ENCODE measurements around the gene MSX1. TPM values are rescaled to one million over a fixed set of nuclear protein-coding genes. Genes with fewer than 3 reads are reported as not detected.

The MSX1 gene
- total RNA-seq, 1 donor from 2014 or later, result not detected

GRCh38 chr4:4856071-4857000, 3.1 kb upstream of the MSX1 start:
- Mint-ChIP-seq H3K4me1 (ENCODE audit: low read depth) (peaks cover 11% of the 10 kb centered on the region), H3K27ac (peak overlapping the region; percentile 61), H3K9me3 (no peaks in the 10 kb centered on the region), H3K36me3 (ENCODE audit: low read depth) (peaks cover 2% of the 10 kb centered on the region), H3K4me3 (no peak overlapping the region), H3K27me3 (ENCODE audit: insufficient read depth) (peaks cover 69% of the 10 kb centered on the region)
- intact Hi-C loops (cut with micrococcal nuclease), result loop anchor here (5.0 kb wide), 1 partner anchor 1036 kb away; the partner anchor contains the start of gene CRMP1
- no peak for DNase-seq (ENCODE audit: low spot score)

GRCh38 chr4:4857001-4857808, 2.3 kb upstream of the MSX1 start:
- intact Hi-C loops (cut with micrococcal nuclease), result loop anchor here (5.0 kb wide), 1 partner anchor 1035 kb away; the partner anchor contains the start of gene CRMP1

GRCh38 chr4:4857809-4858508, 1.5 kb upstream of the MSX1 start:
- H3K27me3 Mint-ChIP-seq (ENCODE audit: insufficient read depth), result peaks cover 70% of the 10 kb centered on the region
- no peak for DNase-seq (ENCODE audit: low spot score)
- H3K9me3 Mint-ChIP-seq, result no peaks in the 10 kb centered on the region
- H3K4me3 Mint-ChIP-seq, result no peak overlapping the region
- intact Hi-C loops (cut with micrococcal nuclease), result loop anchor here (5.0 kb wide), 1 partner anchor 1034 kb away; the partner anchor contains the start of gene CRMP1
- H3K27ac Mint-ChIP-seq, result peak overlapping the region; percentile 58
- H3K4me1 Mint-ChIP-seq (ENCODE audit: low read depth), result peaks cover 7% of the 10 kb centered on the region
- peaks cover 2% of the 10 kb centered on the region for H3K36me3 Mint-ChIP-seq (ENCODE audit: low read depth)

More at GRCh38 chr4:4857001-4857808, 2.3 kb upstream of the MSX1 start:
- Mint-ChIP-seq H3K9me3 (no peaks in the 10 kb centered on the region), H3K4me3 (no peak overlapping the region), H3K36me3 (ENCODE audit: low read depth) (peaks cover 2% of the 10 kb centered on the region), H3K27ac (peak overlapping the region; percentile 79), H3K27me3 (ENCODE audit: insufficient read depth) (peaks cover 71% of the 10 kb centered on the region), H3K4me1 (ENCODE audit: low read depth) (peaks cover 11% of the 10 kb centered on the region)
- no peak for DNase-seq (ENCODE audit: low spot score)

- no peaks in the 10 kb centered on the region for H3K9me3 Mint-ChIP-seq
- no peak overlapping the region for H3K4me3 Mint-ChIP-seq
- H3K27me3 Mint-ChIP-seq (ENCODE audit: insufficient read depth), result peaks cover 67% of the 10 kb centered on the region
- no peaks in the 10 kb centered on the region for H3K4me1 Mint-ChIP-seq (ENCODE audit: low read depth)
- H3K27ac Mint-ChIP-seq, result peak overlapping the region; percentile 48
- intact Hi-C loops (cut with micrococcal nuclease), result loop anchor here (5.0 kb wide), 1 partner anchor 1034 kb away; the partner anchor contains the start of gene CRMP1
- H3K36me3 Mint-ChIP-seq (ENCODE audit: low read depth), result peaks cover 2% of the 10 kb centered on the region
- no peak for DNase-seq (ENCODE audit: low spot score)
Measured at GRCh38 chr4:4858527-4859324, 739 bp upstream of the MSX1 start.

- Mint-ChIP-seq H3K27ac (no peak overlapping the region), H3K9me3 (no peaks in the 10 kb centered on the region), H3K36me3 (ENCODE audit: low read depth) (peaks cover 2% of the 10 kb centered on the region), H3K4me1 (ENCODE audit: low read depth) (no peaks in the 10 kb centered on the region), H3K27me3 (ENCODE audit: insufficient read depth) (peaks cover 75% of the 10 kb centered on the region), H3K4me3 (no peak overlapping the region)
- no peak for DNase-seq (ENCODE audit: low spot score)
- intact Hi-C loops (cut with micrococcal nuclease), result loop anchor here (5.0 to 10.0 kb wide), 2 partner anchors 815 to 1032 kb away; partner anchors contain the start of gene CRMP1
Measured at GRCh38 chr4:4859799-4860599, 534 bp downstream of the MSX1 start.

- peaks cover 73% of the 10 kb centered on the region for H3K27me3 Mint-ChIP-seq (ENCODE audit: insufficient read depth)
- H3K4me3 Mint-ChIP-seq, result peak overlapping the region; percentile 56
- no peaks in the 10 kb centered on the region for H3K4me1 Mint-ChIP-seq (ENCODE audit: low read depth)
- H3K27ac Mint-ChIP-seq, result peak overlapping the region; percentile 18
- intact Hi-C loops (cut with micrococcal nuclease), result loop anchor here (10.0 kb wide), 1 partner anchor 816 kb away; no protein-coding TSS in a partner anchor
- no peaks in the 10 kb centered on the region for H3K9me3 Mint-ChIP-seq
- H3K36me3 Mint-ChIP-seq (ENCODE audit: low read depth), result peaks cover 2% of the 10 kb centered on the region
- DNase-seq (ENCODE audit: low spot score), result no peak
Measured at GRCh38 chr4:4860600-4861389, 1.3 kb downstream of the MSX1 start.

GRCh38 chr4:4861390-4862018, 2.0 kb downstream of the MSX1 start:
- Mint-ChIP-seq H3K27me3 (ENCODE audit: insufficient read depth) (peaks cover 73% of the 10 kb centered on the region), H3K36me3 (ENCODE audit: low read depth) (peaks cover 2% of the 10 kb centered on the region), H3K4me1 (ENCODE audit: low read depth) (peaks cover 5% of the 10 kb centered on the region), H3K4me3 (no peak overlapping the region), H3K27ac (peak overlapping the region; percentile 23), H3K9me3 (no peaks in the 10 kb centered on the region)
- DNase-seq (ENCODE audit: low spot score), result no peak
- intact Hi-C loops (cut with micrococcal nuclease), result loop anchor here (10.0 kb wide), 1 partner anchor 817 kb away; no protein-coding TSS in a partner anchor

GRCh38 chr4:4862071-4862551, 2.6 kb downstream of the MSX1 start:
- intact Hi-C loops (cut with micrococcal nuclease), result loop anchor here (10.0 kb wide), 1 partner anchor 817 kb away; no protein-coding TSS in a partner anchor

GRCh38 chr4:4862665-4863482, 3.4 kb downstream of the MSX1 start:
- peaks cover 2% of the 10 kb centered on the region for H3K36me3 Mint-ChIP-seq (ENCODE audit: low read depth)
- H3K4me3 Mint-ChIP-seq, result no peak overlapping the region
- H3K27me3 Mint-ChIP-seq (ENCODE audit: insufficient read depth), result peaks cover 66% of the 10 kb centered on the region
- H3K4me1 Mint-ChIP-seq (ENCODE audit: low read depth), result peaks cover 5% of the 10 kb centered on the region
- no peaks in the 10 kb centered on the region for H3K9me3 Mint-ChIP-seq
- H3K27ac Mint-ChIP-seq, result peak overlapping the region; percentile 55
- DNase-seq (ENCODE audit: low spot score), result no peak
- intact Hi-C loops (cut with micrococcal nuclease), result loop anchor here (10.0 kb wide), 1 partner anchor 818 kb away; no protein-coding TSS in a partner anchor

More at GRCh38 chr4:4862071-4862551, 2.6 kb downstream of the MSX1 start:
- Mint-ChIP-seq H3K27me3 (ENCODE audit: insufficient read depth) (peaks cover 74% of the 10 kb centered on the region), H3K4me1 (ENCODE audit: low read depth) (peaks cover 5% of the 10 kb centered on the region), H3K27ac (no peak overlapping the region), H3K4me3 (no peak overlapping the region), H3K36me3 (ENCODE audit: low read depth) (peaks cover 2% of the 10 kb centered on the region), H3K9me3 (no peaks in the 10 kb centered on the region)
- DNase-seq (ENCODE audit: low spot score), result no peak
